ENCODE results near the gene CISD1. TPM values are rescaled to one million over a fixed set of nuclear protein-coding genes. Genes with fewer than 3 reads are reported as not detected.
A peak's percentile ranks its signal among the peaks of the same experiment; 100 is the strongest.

Gene CISD1
- total RNA-seq, 1 donor, result 31.5 TPM

GRCh38 chr10:58266003-58266825 lies 2.7 kb upstream of the CISD1 start:
- no peak for TF ChIP-seq CTCF (IDR thresholded peaks at IDR 0.05; ENCODE audit: extremely low read depth, low read depth, low read length)
- Histone ChIP-seq H4K20me1 (ENCODE audit: insufficient read depth, low read length) (no peaks in the 10 kb centered on the region), H3K36me3 (ENCODE audit: insufficient read depth, low read length) (no peaks in the 10 kb centered on the region), H3K27ac (ENCODE audit: low read depth, low read length) (peak overlapping the region; percentile 91), H3K4me2 (ENCODE audit: insufficient read depth, low read length) (peak overlapping the region; percentile 92), H3K9me3 (ENCODE audit: low read depth, low read length) (no peaks in the 10 kb centered on the region), H3K79me2 (ENCODE audit: insufficient read depth, low read length) (peaks cover 48% of the 10 kb centered on the region), H2AFZ (ENCODE audit: low read length) (peak overlapping the region; percentile 91), H3K4me1 (ENCODE audit: insufficient read depth, low read length) (peaks cover 21% of the 10 kb centered on the region), H3K27me3 (ENCODE audit: insufficient read depth, low read length) (no peaks in the 10 kb centered on the region), H3K4me3 (ENCODE audit: insufficient read depth, low read length) (peak overlapping the region; percentile 78)
- peak; percentile 82 for DNase-seq (ENCODE audit: insufficient read length, low spot score, missing footprints)

- peak; percentile 74 for DNase-seq (ENCODE audit: insufficient read length, low spot score, missing footprints)
- Histone ChIP-seq H3K36me3 (ENCODE audit: insufficient read depth, low read length) (no peaks in the 10 kb centered on the region), H3K27me3 (ENCODE audit: insufficient read depth, low read length) (no peaks in the 10 kb centered on the region), H3K79me2 (ENCODE audit: insufficient read depth, low read length) (peaks cover 54% of the 10 kb centered on the region), H3K4me1 (ENCODE audit: insufficient read depth, low read length) (peaks cover 21% of the 10 kb centered on the region), H3K27ac (ENCODE audit: low read depth, low read length) (peak overlapping the region; percentile 91), H4K20me1 (ENCODE audit: insufficient read depth, low read length) (no peaks in the 10 kb centered on the region), H2AFZ (ENCODE audit: low read length) (peak overlapping the region; percentile 91), H3K4me2 (ENCODE audit: insufficient read depth, low read length) (peak overlapping the region; percentile 92), H3K4me3 (ENCODE audit: insufficient read depth, low read length) (peak overlapping the region; percentile 78), H3K9me3 (ENCODE audit: low read depth, low read length) (no peaks in the 10 kb centered on the region)
- TF ChIP-seq CTCF (IDR thresholded peaks at IDR 0.05; ENCODE audit: extremely low read depth, low read depth, low read length), result no peak
Measured at GRCh38 chr10:58266826-58267712, 1.9 kb upstream of the CISD1 start.

GRCh38 chr10:58267713-58268453 lies 1.1 kb upstream of the CISD1 start, which contains the start of gene IPMK:
IPMK (minus strand) TSS chr10:58267894; CDS start chr10:58267611, 283 bp downstream.
- Histone ChIP-seq H3K27me3 (ENCODE audit: insufficient read depth, low read length) (no peaks in the 10 kb centered on the region), H3K4me1 (ENCODE audit: insufficient read depth, low read length) (peaks cover 21% of the 10 kb centered on the region), H3K36me3 (ENCODE audit: insufficient read depth, low read length) (no peaks in the 10 kb centered on the region), H3K4me2 (ENCODE audit: insufficient read depth, low read length) (peak within 1 kb of the TSS; percentile 97), H3K9me3 (ENCODE audit: low read depth, low read length) (no peaks in the 10 kb centered on the region), H3K79me2 (ENCODE audit: insufficient read depth, low read length) (peaks cover 60% of the 10 kb centered on the region), H4K20me1 (ENCODE audit: insufficient read depth, low read length) (no peaks in the 10 kb centered on the region), H3K4me3 (ENCODE audit: insufficient read depth, low read length) (peak within 1 kb of the TSS; percentile 78), H2AFZ (ENCODE audit: low read length) (peak within 1 kb of the TSS; percentile 94), H3K27ac (ENCODE audit: low read depth, low read length) (peak within 1 kb of the TSS; percentile 91)
- peak; percentile 92 for DNase-seq (ENCODE audit: insufficient read length, low spot score, missing footprints)
- TF ChIP-seq CTCF (IDR thresholded peaks at IDR 0.05; ENCODE audit: extremely low read depth, low read depth, low read length), result no peak
